HepG2 (cell line): Measurements from ENCODE around the gene ADIPOR2. TPM values are rescaled to one million over a fixed set of nuclear protein-coding genes. Genes with fewer than 3 reads are reported as not detected.

Experiments
- ATAC-seq: fragments of 200-7000 bp; cut with Tn5 transposase; 3 replicates; pipeline ENCODE4 v1.9.1; 2020; ENCODE audit warnings: mild to moderate bottlenecking, moderate library complexity
- BruUV-seq: library from RNA; stranded (reverse); fragments of 400-500 nt; replicated peaks from 2 replicates; lab custom pipeline; 2021; lab: Mats Ljungman, UMichigan
- CTCF ChIA-PET: fragments of 300-600 bp; formaldehyde crosslinking; extraction: SDS; loops from one replicate; lab custom pipeline; 2021; ENCODE audit warnings: low total read pairs, inconsistent platforms, low intra/inter-chr PET ratio; lab: Yijun Ruan, JAX
- POLR2A ChIA-PET: fragments of 350-600 bp; sonication (Branson Sonifier 250); formaldehyde crosslinking; loops from one replicate; lab custom pipeline; 2020; ENCODE audit warnings: antibody characterized with exemption, inconsistent platforms; lab: Yijun Ruan, JAX
- DNase-seq: peaks from one replicate; pipeline ENCODE4 v3.0.0-alpha.2; 2015; ENCODE audit warnings: low spot score
- FAIRE-seq: peaks from 3 replicates; lab custom pipeline; 2011; peaks lifted over from hg19 to GRCh38; lab: Jason Lieb, UNC
- H2AFZ ChIP-seq: one replicate; pipeline ENCODE4 v1.6.1; 2011; ENCODE audit warnings: low read length, inconsistent platforms
- H3K27ac ChIP-seq: fragments of 300-600 bp; 3 replicates; pipeline ENCODE4 v1.8.0; 2011; ENCODE audit warnings: mixed run types, mild to moderate bottlenecking, mixed read lengths, low read length, inconsistent platforms; ENCODE audit not compliant: insufficient read depth; ENCODE audit errors: extremely low read length
- H3K27me3 ChIP-seq, 2 experiments: fragments of 200-600 bp in 1 of 2; 2 replicates in 1 of 2; 3 replicates in 1 of 2; pipeline versions ENCODE4 v1.6.0 to v1.8.0; 2011; ENCODE audit warnings: low read length in 2 of 2, mild to moderate bottlenecking in 2 of 2, moderate library complexity in 2 of 2, inconsistent platforms in 1 of 2; ENCODE audit not compliant: insufficient read depth in 2 of 2, control insufficient read depth in 1 of 2
- H3K36me3 ChIP-seq, 2 experiments: fragments of 200-600 bp in 1 of 2; replicated peaks in 1 of 2; 2 replicates in 1 of 2; 3 replicates in 1 of 2; pipeline versions ENCODE4 v1.5.1 to v1.8.0; 2011; ENCODE audit warnings: low read length in 2 of 2, inconsistent platforms in 1 of 2; ENCODE audit not compliant: insufficient read depth in 2 of 2, control insufficient read depth in 1 of 2
- H3K4me1 ChIP-seq: 2 replicates; pipeline ENCODE4 v1.5.1; 2012; ENCODE audit warnings: low read length, inconsistent platforms; ENCODE audit not compliant: insufficient read depth
- H3K4me2 ChIP-seq: 2 replicates; pipeline ENCODE4 v1.6.0; 2011; ENCODE audit warnings: low read depth, low read length, inconsistent platforms
- H3K4me3 ChIP-seq, 3 experiments: fragments of 200-600 bp in 1 of 3; sonication (generic), shearing (Covaris generic) in 1 of 3; replicated peaks in 1 of 3; 2 replicates each; pipeline ENCODE4 v1.5.1; 2011 to 2016; ENCODE audit warnings: low read length in 3 of 3, inconsistent platforms in 2 of 3, low read depth in 2 of 3, mild to moderate bottlenecking in 2 of 3, control low read depth in 1 of 3, mixed read lengths in 1 of 3; ENCODE audit not compliant: insufficient read depth in 1 of 3
- H3K79me2 ChIP-seq: one replicate; pipeline ENCODE4 v1.6.1; 2011; ENCODE audit warnings: low read length, inconsistent platforms; ENCODE audit not compliant: insufficient read depth
- H3K9ac ChIP-seq: 2 replicates; pipeline ENCODE4 v1.6.0; 2011; ENCODE audit warnings: mild to moderate bottlenecking, low read depth, low read length, inconsistent platforms; ENCODE audit not compliant: insufficient read depth
- H3K9me3 ChIP-seq: 2 replicates; pipeline ENCODE4 v1.5.1; 2012; ENCODE audit warnings: mild to moderate bottlenecking, low read length
- H4K20me1 ChIP-seq: 2 replicates; pipeline ENCODE4 v1.6.0; 2011; ENCODE audit warnings: inconsistent platforms, mild to moderate bottlenecking, low read length, moderate library complexity; ENCODE audit not compliant: insufficient read depth
- RFX1 ChIP-seq: fragments of 450-650 bp; IDR thresholded peaks from 2 replicates; pipeline ENCODE4 v1.6.1; 2017
- SRF ChIP-seq: IDR thresholded peaks from 2 replicates; pipeline ENCODE4 v1.6.1; 2011; ENCODE audit warnings: mild to moderate bottlenecking, low read depth, low read length, moderate library complexity
- ZBTB40 ChIP-seq, 2 experiments: fragments of 450-650 bp in 1 of 2; sonication (generic) in 1 of 2; formaldehyde crosslinking in 1 of 2; IDR thresholded peaks; 2 replicates each; pipeline versions ENCODE4 v1.6.1 to v1.8.0; 2016 to 2022; ENCODE audit warnings: antibody characterized with exemption in 1 of 2, mild to moderate bottlenecking in 1 of 2, missing genetic modification reagents in 1 of 2
- WGBS: methylation state at CpG from one replicate; pipeline ENCODE4 v1.1.6; 2017; ENCODE audit warnings: low lambda C conversion rate; 5-methylcytosine and 5-hydroxymethylcytosine counted together
- in situ Hi-C: cut with HindIII; loops from 2 replicates; pipeline ENCODE4 v1.10.0; 2017; ENCODE audit warnings: low pct_unique_long_range_greater_than_20kb; ENCODE audit not compliant: extremely low pct_ligation_motif_present
- intact Hi-C: fragments of 100-400 bp; cut with micrococcal nuclease; formaldehyde crosslinking; loops from one replicate; pipeline ENCODE4 v1.10.0; 2022; ENCODE audit not compliant: unreplicated experiment
- polyA plus RNA-seq, 8 experiments: library from polyadenylated mRNA; depleted of rRNA in 3 of 8; stranded (reverse) in 7 of 8; unstranded in 1 of 8; fragments of >200 nt; fragmentation: Illumina TruSeq in 4 of 8; extraction: Trizol in 4 of 8; gene quantifications; 2 replicates each; pipeline versions ENCODE4 v1.2.1 to v1.2.3, GENCODE V29; 2011 to 2016; ENCODE audit warnings: low read depth in 4 of 8, missing spikeins in 1 of 8, mixed read lengths in 1 of 8; ENCODE audit not compliant: insufficient read depth in 1 of 8
- total RNA-seq, 5 experiments: library from RNA; depleted of rRNA; stranded (reverse); fragments of >200 nt; fragmentation: Illumina TruSeq; extraction: Trizol; gene quantifications; 2 replicates each; pipeline ENCODE4 v1.2.3, GENCODE V29; 2016; ENCODE audit warnings: low read depth in 1 of 5

ADIPOR2 gene
- total and polyA plus RNA-seq, 2 of the 13 experiments (the other 11 are each of a cell fraction or from before 2014, with no cell fraction given): 35.2 to 52.2 TPM

GRCh38 chr12:1739368-1739767, 48.5 kb downstream of the ADIPOR2 start:
- no peak overlapping the region for H3K27ac ChIP-seq
- DNase-seq (no peak), FAIRE-seq (no peak), ATAC-seq (no peak)
- H4K20me1 ChIP-seq: peaks cover 23% of the 10 kb centered on the region
- 96% methylated on average over 1 of the region's 1 CpG for WGBS
- TF ChIP-seq SRF (no peak), ZBTB40 (IDR thresholded peaks at IDR 0.05) (peak; percentile 62), ZBTB40 (CRISPR knock-in tag; IDR thresholded peaks at IDR 0.05) (peak; percentile 69; the same call in 1 of the 2 replicates), RFX1 (no peak)
- CTCF ChIA-PET: no interaction called here
- peaks cover 71% of the 10 kb centered on the region for H3K4me1 ChIP-seq
- H3K36me3 ChIP-seq: no peaks in the 10 kb centered on the region
- H3K79me2 ChIP-seq: peaks cover 81% of the 10 kb centered on the region
- H3K9ac ChIP-seq: no peak overlapping the region
- intact Hi-C loops (no loop called here), in situ Hi-C loops (no loop called here)
- H3K4me3 ChIP-seq: no peak overlapping the region
- H3K27me3 ChIP-seq: no peaks in the 10 kb centered on the region
- POLR2A ChIA-PET: no interaction called here
- no peak overlapping the region for H2AFZ ChIP-seq
- no peaks in the 10 kb centered on the region for H3K9me3 ChIP-seq
- no TSS peak for BruUV-seq
- H3K4me2 ChIP-seq: no peak overlapping the region
